ENCODE measurements around the gene HYPK. TPM values are rescaled to one million over a fixed set of nuclear protein-coding genes. Genes with fewer than 3 reads are reported as not detected.

The HYPK gene
- total and polyA plus RNA-seq, 4 donors, result 7.1 to 24.6 (median 12.8) TPM

- Histone ChIP-seq H3K36me3 (ENCODE audit: control insufficient read depth in 4 of 4, insufficient read depth in 4 of 4, low read length in 4 of 4) (peaks cover 0 to 1% (median 0%) of the 10 kb centered on the region in 4 donors), H3K4me1 (ENCODE audit: control insufficient read depth in 5 of 5, insufficient read depth in 5 of 5, low read length in 5 of 5) (peaks cover 0 to 12% (median 4%) of the 10 kb centered on the region in 5 donors), H3K4me3 (no peak overlapping the region), H3K27ac (ENCODE audit: low read depth in 1 of 2, low read length in 1 of 2) (no peak overlapping the region), H3K9ac (ENCODE audit: insufficient read depth in 1 of 2, low read length in 2 of 2) (no peak overlapping the region), H3K9me3 (ENCODE audit: control insufficient read depth in 4 of 4, insufficient read depth in 3 of 4, low read length in 3 of 4) (no peaks in the 10 kb centered on the region), H3K27me3 (ENCODE audit: control insufficient read depth in 3 of 3, insufficient read depth in 3 of 3, low read length in 2 of 3) (no peaks in the 10 kb centered on the region)
- no peak for TF ChIP-seq CTCF (IDR thresholded peaks at IDR 0.05; ENCODE audit: control extremely low read depth, extremely low read depth)
- no peak for ATAC-seq (ENCODE audit: insufficient read depth, low FRiP score)
- WGBS, 2 donors, result 78 to 81% methylated on average over 1 of the region's 1 CpG
- DNase-seq, result no peak
These were observed 21.4 kb upstream of the HYPK start for GRCh38 chr15:43779016-43779415.

- H3K27me3 ChIP-seq (ENCODE audit: control insufficient read depth in 3 of 3, insufficient read depth in 3 of 3, low read length in 2 of 3), result no peaks in the 10 kb centered on the region
- WGBS, 2 donors, result 95 to 99% methylated on average over 3 of the region's 3 CpGs
- peaks cover 0 to 10% (median 8%) of the 10 kb centered on the region in 4 donors for H3K36me3 ChIP-seq (ENCODE audit: control insufficient read depth in 4 of 4, insufficient read depth in 4 of 4, low read length in 4 of 4)
- no peaks in the 10 kb centered on the region for H3K9me3 ChIP-seq (ENCODE audit: control insufficient read depth in 4 of 4, insufficient read depth in 3 of 4, low read length in 3 of 4)
- H3K9ac ChIP-seq (ENCODE audit: insufficient read depth in 1 of 2, low read length in 2 of 2), result no peak overlapping the region
- peaks cover 3 to 16% (median 8%) of the 10 kb centered on the region in 5 donors for H3K4me1 ChIP-seq (ENCODE audit: control insufficient read depth in 5 of 5, insufficient read depth in 5 of 5, low read length in 5 of 5)
- no peak for TF ChIP-seq CTCF (IDR thresholded peaks at IDR 0.05; ENCODE audit: control extremely low read depth, extremely low read depth)
- ATAC-seq (ENCODE audit: insufficient read depth, low FRiP score) (no peak), DNase-seq (no peak)
- H3K4me3 ChIP-seq, result no peak overlapping the region
- no peak overlapping the region for H3K27ac ChIP-seq (ENCODE audit: low read depth in 1 of 2, low read length in 1 of 2)
These were observed 11.0 kb upstream of the HYPK start for GRCh38 chr15:43789409-43789808.

- peaks cover 0 to 28% (median 23%) of the 10 kb centered on the region in 4 donors for H3K36me3 ChIP-seq (ENCODE audit: control insufficient read depth in 4 of 4, insufficient read depth in 4 of 4, low read length in 4 of 4)
- peaks cover 3 to 21% (median 16%) of the 10 kb centered on the region in 5 donors for H3K4me1 ChIP-seq (ENCODE audit: control insufficient read depth in 5 of 5, insufficient read depth in 5 of 5, low read length in 5 of 5)
- H3K27me3 ChIP-seq (ENCODE audit: control insufficient read depth in 3 of 3, insufficient read depth in 3 of 3, low read length in 2 of 3), result no peaks in the 10 kb centered on the region
- peak within 1 kb of the TSS; percentile 89 for H3K4me3 ChIP-seq
- peak; percentile 100 for DNase-seq
- ATAC-seq (ENCODE audit: insufficient read depth, low FRiP score), result peak; percentile 96
- WGBS, 2 donors, result 0% methylated on average over 63 to 66 of the region's 66 CpGs
- peak within 1 kb of the TSS; percentile 98 to 99 for H3K9ac ChIP-seq (ENCODE audit: insufficient read depth in 1 of 2, low read length in 2 of 2)
- H3K27ac ChIP-seq (ENCODE audit: low read depth in 1 of 2, low read length in 1 of 2), result peak within 1 kb of the TSS; percentile 95 to 96
- TF ChIP-seq CTCF (IDR thresholded peaks at IDR 0.05; ENCODE audit: control extremely low read depth, extremely low read depth), result no peak
- H3K9me3 ChIP-seq (ENCODE audit: control insufficient read depth in 4 of 4, insufficient read depth in 3 of 4, low read length in 3 of 4), result no peaks in the 10 kb centered on the region
These were observed 8.2 kb upstream of the HYPK start, which contains the start of gene SERF2 for GRCh38 chr15:43791993-43792760. SERF2 (plus strand) TSS chr15:43792320; CDS start chr15:43792377, 57 bp downstream.
